ENCODE measurements around the gene ARHGDIG.

DNA sequence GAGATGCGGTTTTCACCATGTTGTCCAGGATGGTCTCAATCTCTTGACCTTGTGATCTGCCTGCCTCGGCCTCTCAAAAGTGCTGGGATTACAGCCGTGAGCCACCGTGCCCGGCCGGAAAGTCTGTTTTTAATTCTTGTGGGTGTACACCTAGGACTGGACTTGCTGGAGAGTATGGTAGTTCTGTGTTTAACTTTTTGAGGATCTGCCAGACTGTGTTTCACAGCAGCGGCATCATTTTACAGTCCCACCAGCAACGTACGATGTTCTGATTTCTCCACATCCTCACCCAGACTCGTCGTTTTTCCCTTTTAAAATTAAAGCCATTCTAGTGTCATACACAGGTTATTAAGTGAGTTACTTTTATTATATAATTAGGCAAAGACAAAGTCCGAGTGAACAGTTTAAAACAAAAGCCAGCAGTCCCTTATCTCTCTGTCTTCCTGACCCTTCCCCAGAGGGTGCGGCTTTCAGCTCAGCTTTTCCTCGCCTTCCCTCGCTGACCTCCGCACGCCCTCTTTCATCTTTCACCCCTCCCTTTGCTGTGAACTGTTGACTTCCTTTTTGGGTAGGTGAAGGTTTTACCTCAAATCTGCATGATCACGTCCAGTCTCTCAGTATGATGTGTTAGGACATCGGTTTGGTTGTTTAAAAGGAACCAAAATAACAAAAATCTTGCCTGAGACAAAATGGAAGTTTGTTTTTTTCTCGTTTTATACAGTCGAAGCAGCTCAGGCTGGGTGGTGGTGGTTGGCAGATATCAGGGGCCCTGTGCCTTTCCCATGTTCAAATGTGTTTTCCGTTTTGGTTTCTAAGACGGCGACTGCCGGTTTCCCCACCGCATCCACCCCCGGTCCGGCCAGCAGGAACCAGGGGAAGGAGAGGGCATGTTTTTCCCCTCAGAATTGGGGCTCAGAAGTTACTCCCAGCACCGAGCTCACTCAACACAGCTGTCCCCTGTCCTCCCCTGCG, 27.7 kb upstream of the ARHGDIG start:
- TF ChIP-seq CTCF (IDR thresholded peaks at IDR 0.05) (no peak), POLR2A (IDR thresholded peaks at IDR 0.05) (no peak), POLR2AphosphoS5 (IDR thresholded peaks at IDR 0.05) (no peak)
